HT-29 (cell line): Measurements from ENCODE around the gene RCAN2. TPM values are rescaled to one million over a fixed set of nuclear protein-coding genes. Genes with fewer than 3 reads are reported as not detected.
"Not testable (repeated sequence)": the region's sequence is repeated elsewhere in the genome, so short reads cannot be mapped to it uniquely, and the experiment has no call there.

Experiments
- DNase-seq: peaks from one replicate; pipeline ENCODE4 v3.0.0-alpha.2; 2015; ENCODE audit warnings: low spot score
- total RNA-seq: library from RNA; depleted of rRNA; stranded (reverse); fragments of >200 nt; shearing (Covaris generic); gene quantifications from 2 replicates; pipeline ENCODE4 v1.2.3, GENCODE V29; 2014

RCAN2 gene
- total RNA-seq, 1 experiment from 2014 or later: 0.03 TPM

GRCh38 chr6:46338131-46338530, 153.1 kb downstream of the RCAN2 start:
- no peak for DNase-seq

GRCh38 chr6:46334442-46334841, 156.8 kb downstream of the RCAN2 start:
- no peak for DNase-seq

GRCh38 chr6:46333481-46333880, 157.8 kb downstream of the RCAN2 start:
- no peak for DNase-seq

- DNase-seq: not testable (repeated sequence)
These were observed 158.8 kb downstream of the RCAN2 start for GRCh38 chr6:46332448-46332847.

- DNase-seq: no peak
These were observed 159.8 kb downstream of the RCAN2 start for GRCh38 chr6:46331461-46331860.

- DNase-seq: no peak
These were observed 161.7 kb downstream of the RCAN2 start for GRCh38 chr6:46329568-46329967.

- DNase-seq: no peak
These were observed 163.5 kb downstream of the RCAN2 start for GRCh38 chr6:46327779-46328178.

GRCh38 chr6:46325561-46326530, 165.4 kb downstream of the RCAN2 start:
- no peak for DNase-seq

- no peak for DNase-seq
These were observed 166.5 kb downstream of the RCAN2 start for GRCh38 chr6:46324706-46325105.

- no peak for DNase-seq
These were observed 167.2 kb downstream of the RCAN2 start for GRCh38 chr6:46323966-46324622.

GRCh38 chr6:46323312-46323965, 167.8 kb downstream of the RCAN2 start:
- DNase-seq: no peak

- DNase-seq: no peak
These were observed 170.7 kb downstream of the RCAN2 start for GRCh38 chr6:46320505-46320904.

GRCh38 chr6:46315589-46315988, 175.7 kb downstream of the RCAN2 start:
- no peak for DNase-seq

GRCh38 chr6:46312654-46313053, 178.6 kb downstream of the RCAN2 start:
- DNase-seq: no peak

- DNase-seq: no peak
These were observed 181.1 kb downstream of the RCAN2 start for GRCh38 chr6:46310196-46310595.

- DNase-seq: no peak
These were observed 184.8 kb downstream of the RCAN2 start for GRCh38 chr6:46306431-46306830.

GRCh38 chr6:46305833-46306232, 185.4 kb downstream of the RCAN2 start:
- DNase-seq: no peak

- DNase-seq: no peak
These were observed 186.0 kb downstream of the RCAN2 start for GRCh38 chr6:46305236-46305635.

GRCh38 chr6:46302816-46303215, 188.4 kb downstream of the RCAN2 start:
- DNase-seq: no peak

- DNase-seq: no peak
These were observed 189.1 kb downstream of the RCAN2 start for GRCh38 chr6:46302176-46302575.

- no peak for DNase-seq
These were observed 192.0 kb downstream of the RCAN2 start for GRCh38 chr6:46299253-46299652.

- no peak for DNase-seq
These were observed 194.7 kb downstream of the RCAN2 start for GRCh38 chr6:46296586-46296985.
